ENCODE results near the gene ELFN1. TPM values are rescaled to one million over a fixed set of nuclear protein-coding genes. Genes with fewer than 3 reads are reported as not detected.
A peak's percentile ranks its signal among the peaks of the same experiment; 100 is the strongest.

Gene ELFN1
- total RNA-seq, 6 donors from 2014 or later, result 0.11 to 3.0 (median 0.30) TPM; not detected in 1

GRCh38 chr7:1689311-1689710, 19.2 kb downstream of the ELFN1 start:
- DNase-seq (peak in 1 of 2 donors; percentile 5), ATAC-seq (ENCODE audit: low FRiP score in 2 of 2) (no peak)
- Histone ChIP-seq H3K27me3 (no peaks in the 10 kb centered on the region), H3K36me3 (no peaks in the 10 kb centered on the region), H3K4me1 (no peaks in the 10 kb centered on the region), H3K27ac (no peak overlapping the region), H3K9me3 (peaks cover 3 to 14% (median 7%) of the 10 kb centered on the region in 4 donors), H3K4me3 (no peak overlapping the region)
- WGBS, 2 donors, result 71 to 89% methylated on average over 3 of the region's 3 CpGs
- TF ChIP-seq CTCF (IDR thresholded peaks at IDR 0.05) (no peak), POLR2A (IDR thresholded peaks at IDR 0.05) (no peak), EP300 (IDR thresholded peaks at IDR 0.05) (no peak), POLR2AphosphoS5 (IDR thresholded peaks at IDR 0.05) (no peak)

- peaks cover 0 to 3% (median under 1%) of the 10 kb centered on the region in 4 donors for H3K9me3 ChIP-seq
- no peak for DNase-seq
- H3K27ac ChIP-seq, result no peak overlapping the region
- 92 to 96% methylated on average over 1 of the region's 1 CpG for WGBS, 2 donors
- H3K4me1 ChIP-seq, result no peaks in the 10 kb centered on the region
- no peak for ATAC-seq (ENCODE audit: low FRiP score in 2 of 2)
- TF ChIP-seq POLR2A (IDR thresholded peaks at IDR 0.05), result no peak
- no peak for TF ChIP-seq POLR2AphosphoS5 (IDR thresholded peaks at IDR 0.05)
- no peak for TF ChIP-seq EP300 (IDR thresholded peaks at IDR 0.05)
- TF ChIP-seq CTCF (IDR thresholded peaks at IDR 0.05), result no peak
- H3K36me3 ChIP-seq, result no peaks in the 10 kb centered on the region
- no peak overlapping the region for H3K4me3 ChIP-seq
- H3K27me3 ChIP-seq, result no peaks in the 10 kb centered on the region
Measured at GRCh38 chr7:1690359-1690958, 20.4 kb downstream of the ELFN1 start.

- 85 to 88% methylated on average over 2 to 8 of the region's 8 CpGs for WGBS, 2 donors
- H3K27ac ChIP-seq, result no peak overlapping the region
Measured at GRCh38 chr7:1691096-1691495, 21.0 kb downstream of the ELFN1 start.

GRCh38 chr7:1691601-1692514, 21.8 kb downstream of the ELFN1 start:
- no peak for TF ChIP-seq POLR2A (IDR thresholded peaks at IDR 0.05)
- no peak for TF ChIP-seq CTCF (IDR thresholded peaks at IDR 0.05)
- TF ChIP-seq POLR2AphosphoS5 (IDR thresholded peaks at IDR 0.05), result no peak
- TF ChIP-seq EP300 (IDR thresholded peaks at IDR 0.05), result no peak
- Histone ChIP-seq H3K36me3 (no peaks in the 10 kb centered on the region), H3K9me3 (no peaks in the 10 kb centered on the region), H3K4me1 (no peaks in the 10 kb centered on the region), H3K4me3 (no peak overlapping the region), H3K27me3 (no peaks in the 10 kb centered on the region), H3K27ac (no peak overlapping the region)
- 78 to 80% methylated on average over 16 to 26 of the region's 27 CpGs for WGBS, 2 donors
- ATAC-seq (ENCODE audit: low FRiP score in 2 of 2) (no peak), DNase-seq (peak; percentile 10 to 56)

More at GRCh38 chr7:1691096-1691495, 21.0 kb downstream of the ELFN1 start:
- Histone ChIP-seq H3K9me3 (no peaks in the 10 kb centered on the region), H3K27me3 (no peaks in the 10 kb centered on the region), H3K4me3 (no peak overlapping the region), H3K36me3 (no peaks in the 10 kb centered on the region), H3K4me1 (no peaks in the 10 kb centered on the region)
- TF ChIP-seq POLR2AphosphoS5 (IDR thresholded peaks at IDR 0.05) (no peak), CTCF (IDR thresholded peaks at IDR 0.05) (no peak), POLR2A (IDR thresholded peaks at IDR 0.05) (no peak)
- peak in 1 of 2 donors; percentile 9 for DNase-seq
- ATAC-seq (ENCODE audit: low FRiP score in 2 of 2), result no peak
